LoVo (cell line): ENCODE measurements around the gene CREBL2.
"Not testable (repeated sequence)": the region's sequence is repeated elsewhere in the genome, so short reads cannot be mapped to it uniquely, and the experiment has no call there.

Experiments used
- DNase-seq: peaks from one replicate; pipeline ENCODE4 v3.0.0-alpha.2; 2016; ENCODE audit warnings: low spot score

CREBL2 gene

GRCh38 chr12:12611512-12612306 is at the start of gene CREBL2:
TSS of gene CREBL2 (plus strand) at chr12:12611876. CDS start at chr12:12612173, 297 bp downstream.
- DNase-seq = peak; percentile 99

GRCh38 chr12:12562016-12562483 is 49.6 kb upstream of the CREBL2 start:
- DNase-seq = peak; percentile 32

GRCh38 chr12:12562585-12563261 is 49.0 kb upstream of the CREBL2 start, which contains the start of gene DUSP16:
TSS of gene DUSP16 (minus strand) at chr12:12562863. CDS start at chr12:12521098, 41,765 bp downstream.
- DNase-seq = peak; percentile 99

DNA sequence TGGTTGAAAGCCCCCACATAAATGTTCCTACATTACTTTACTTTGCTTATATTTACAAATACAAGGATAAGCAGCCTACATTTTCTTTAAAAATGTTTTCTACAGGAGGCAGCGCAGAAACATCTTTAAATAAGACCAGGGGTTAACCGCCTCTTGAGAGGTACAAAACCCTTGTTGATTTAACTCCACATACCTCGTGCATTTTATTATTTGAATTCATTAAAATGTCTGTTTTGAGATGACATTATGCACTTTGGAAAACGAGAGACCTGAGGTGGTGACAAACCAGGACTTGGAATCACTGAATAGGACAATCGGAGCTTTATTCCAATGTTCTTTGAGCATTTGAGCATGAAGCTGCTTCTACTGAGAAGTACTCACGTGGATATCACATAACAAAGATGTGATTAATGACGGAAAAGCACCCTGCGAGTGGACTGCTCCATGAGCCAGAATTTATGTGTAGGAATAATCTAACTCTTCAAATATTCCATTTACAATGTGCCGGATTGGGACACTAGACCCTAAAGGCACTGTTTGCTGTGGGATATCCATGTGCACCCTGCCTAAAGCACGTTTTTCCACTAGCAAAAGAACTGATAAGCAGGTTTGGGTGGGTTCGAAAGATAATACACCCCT is 48.3 kb upstream of the CREBL2 start:
- DNase-seq = peak; percentile 16

DNA sequence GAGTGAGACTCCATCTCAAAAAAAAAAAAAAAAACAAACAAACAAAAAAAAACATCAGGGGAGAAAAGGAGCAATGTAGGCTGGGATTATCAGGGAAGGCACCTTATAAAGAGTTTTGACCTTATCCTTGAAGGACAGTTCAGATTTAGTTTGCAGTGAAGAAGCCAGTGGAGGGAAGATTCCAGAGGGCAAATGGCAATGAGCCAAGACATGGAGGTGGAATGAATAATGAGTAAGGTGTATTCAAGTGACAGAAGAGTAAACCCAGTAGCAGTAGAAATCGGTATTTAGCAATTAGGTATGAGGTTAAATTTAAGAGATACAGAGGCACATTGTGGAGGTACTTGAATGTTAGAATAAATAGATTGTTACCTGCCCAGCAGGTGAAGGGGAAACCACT is 46.8 kb upstream of the CREBL2 start:
- peak; percentile 25 for DNase-seq

DNA sequence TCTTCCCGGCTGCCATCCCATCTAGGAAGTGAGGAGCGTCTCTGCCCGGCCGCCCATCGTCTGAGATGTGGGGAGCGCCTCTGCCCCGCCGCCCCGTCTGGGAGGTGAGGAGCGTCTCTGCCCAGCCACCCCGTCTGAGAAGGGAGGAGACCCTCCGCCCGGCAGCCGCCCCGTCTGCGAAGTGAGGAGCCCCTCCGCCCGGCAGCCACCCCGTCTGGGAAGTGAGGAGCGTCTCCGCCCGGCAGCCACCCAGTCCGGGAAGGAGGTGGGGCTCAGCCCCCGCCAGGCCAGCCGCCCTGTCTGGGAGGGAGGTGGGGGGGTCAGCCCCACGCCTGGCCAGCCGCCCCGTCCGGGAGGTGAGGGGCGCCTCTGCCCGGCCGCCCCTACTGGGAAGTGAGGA is 45.7 kb upstream of the CREBL2 start:
- not testable (repeated sequence) for DNase-seq

DNA sequence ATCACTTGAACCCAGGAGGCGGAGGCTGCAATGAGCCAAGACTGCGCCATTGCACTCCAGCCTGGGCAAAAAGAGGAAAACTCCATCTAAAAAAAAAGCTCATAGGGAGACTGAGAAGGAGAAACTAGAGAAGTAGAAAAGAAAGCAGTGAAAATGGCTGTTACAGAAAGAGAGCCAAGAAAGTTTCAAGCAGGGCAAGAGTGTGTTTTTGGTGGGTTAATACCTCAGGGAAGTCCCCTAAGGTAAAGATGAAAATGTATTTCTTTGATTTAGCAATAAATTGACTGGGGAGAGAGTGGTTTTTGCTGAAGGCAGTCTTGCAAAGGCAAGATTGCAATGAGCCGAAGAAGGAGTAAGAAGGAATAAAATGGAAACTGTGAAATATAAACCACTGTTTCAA is 39.0 kb upstream of the CREBL2 start:
- no peak for DNase-seq

DNA sequence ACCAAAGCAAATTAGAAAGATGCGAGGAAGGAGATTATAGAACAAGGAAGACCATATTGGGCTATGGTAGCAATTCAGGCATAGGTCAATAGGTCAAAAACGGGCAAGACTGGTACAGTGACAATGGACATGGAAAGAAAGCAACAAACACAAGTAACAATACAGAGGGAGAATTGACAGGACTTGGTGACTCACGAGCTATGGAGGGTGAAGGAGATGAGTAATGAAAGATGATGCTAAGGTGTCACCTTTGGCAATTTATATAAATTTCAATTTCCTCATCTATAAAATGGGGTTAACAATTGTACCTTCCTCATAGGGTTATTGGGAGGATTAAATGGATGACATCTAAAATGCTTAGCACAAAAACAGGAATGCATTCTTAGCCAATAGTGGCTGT is 33.9 kb upstream of the CREBL2 start:
- no peak for DNase-seq

DNA sequence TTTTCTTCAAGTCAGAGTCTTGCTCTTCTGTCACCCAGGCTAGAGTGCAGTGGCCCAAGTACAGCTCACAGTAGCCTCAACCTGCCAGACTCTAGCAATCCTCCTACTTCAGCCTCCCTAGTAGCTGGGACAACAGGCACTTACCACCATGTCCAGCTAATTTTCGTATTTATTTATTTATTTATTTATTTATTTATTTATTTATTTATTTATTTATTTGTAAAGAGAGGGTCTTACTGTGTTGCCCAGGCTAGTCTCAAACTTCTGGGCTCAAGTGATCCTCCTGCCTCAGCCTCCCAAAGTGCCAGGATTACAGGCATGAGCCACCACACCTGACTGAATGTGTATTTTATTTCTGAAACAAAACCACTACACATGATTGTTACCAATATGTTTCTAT is 31.0 kb upstream of the CREBL2 start:
- not testable (repeated sequence) for DNase-seq

GRCh38 chr12:12582193-12582881 is 29.3 kb upstream of the CREBL2 start:
- DNase-seq = no peak

DNA sequence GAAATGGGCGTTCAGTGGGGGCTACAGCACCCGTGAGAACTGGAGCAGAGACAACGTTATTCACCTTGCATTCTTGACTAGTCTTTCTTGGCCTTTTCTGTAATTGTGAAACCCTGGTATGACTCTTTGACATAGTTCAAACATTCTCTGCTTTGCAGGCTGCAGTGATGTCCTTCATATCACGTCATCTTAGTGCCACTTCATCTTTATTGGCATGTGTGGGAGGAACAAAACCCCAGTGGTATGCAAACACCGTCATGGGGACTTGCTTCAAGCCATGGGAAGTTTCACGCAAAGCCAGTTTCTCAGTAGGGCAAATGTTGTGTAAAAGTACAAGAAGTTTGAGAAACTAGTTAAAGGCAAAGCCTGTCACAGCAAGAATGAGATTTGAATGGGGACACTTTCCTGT is 28.8 kb upstream of the CREBL2 start:
- no peak for DNase-seq

GRCh38 chr12:12583510-12584178 is 28.0 kb upstream of the CREBL2 start:
- no peak for DNase-seq

DNA sequence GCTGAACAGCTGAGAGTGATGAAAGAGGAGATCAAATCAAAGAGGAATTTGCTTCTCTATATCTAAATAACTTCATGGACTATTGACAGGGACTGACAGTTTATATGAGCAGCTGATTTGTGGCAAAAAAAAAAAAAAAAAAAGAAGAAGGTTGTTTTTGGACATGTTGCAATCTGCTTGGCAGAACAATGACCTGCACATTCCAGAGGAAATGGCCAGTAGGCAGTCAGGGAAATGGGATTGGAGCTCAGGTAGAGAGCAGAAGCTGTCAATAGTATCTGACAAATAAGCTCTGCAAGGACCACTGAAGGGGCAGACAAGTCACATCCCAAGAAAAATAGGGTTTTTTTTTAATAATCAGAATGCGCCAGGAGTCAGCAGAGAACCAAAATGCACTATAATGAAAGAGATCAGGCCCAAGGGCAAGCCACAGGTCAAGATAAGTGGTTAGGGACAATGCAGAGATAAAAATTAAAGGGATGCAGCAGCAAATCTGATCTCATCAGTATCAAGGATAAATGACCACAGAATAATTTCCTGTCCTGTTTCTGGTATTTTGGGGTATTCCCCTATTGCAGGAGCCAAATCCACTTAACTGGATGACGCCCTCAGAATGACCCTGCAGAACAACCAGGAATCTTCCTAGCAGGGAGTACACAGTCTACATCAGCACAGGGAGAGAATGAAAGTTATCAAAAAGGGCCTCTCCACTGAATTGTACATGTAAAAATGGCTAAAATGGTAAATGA is 26.4 kb upstream of the CREBL2 start:
- DNase-seq = no peak

DNA sequence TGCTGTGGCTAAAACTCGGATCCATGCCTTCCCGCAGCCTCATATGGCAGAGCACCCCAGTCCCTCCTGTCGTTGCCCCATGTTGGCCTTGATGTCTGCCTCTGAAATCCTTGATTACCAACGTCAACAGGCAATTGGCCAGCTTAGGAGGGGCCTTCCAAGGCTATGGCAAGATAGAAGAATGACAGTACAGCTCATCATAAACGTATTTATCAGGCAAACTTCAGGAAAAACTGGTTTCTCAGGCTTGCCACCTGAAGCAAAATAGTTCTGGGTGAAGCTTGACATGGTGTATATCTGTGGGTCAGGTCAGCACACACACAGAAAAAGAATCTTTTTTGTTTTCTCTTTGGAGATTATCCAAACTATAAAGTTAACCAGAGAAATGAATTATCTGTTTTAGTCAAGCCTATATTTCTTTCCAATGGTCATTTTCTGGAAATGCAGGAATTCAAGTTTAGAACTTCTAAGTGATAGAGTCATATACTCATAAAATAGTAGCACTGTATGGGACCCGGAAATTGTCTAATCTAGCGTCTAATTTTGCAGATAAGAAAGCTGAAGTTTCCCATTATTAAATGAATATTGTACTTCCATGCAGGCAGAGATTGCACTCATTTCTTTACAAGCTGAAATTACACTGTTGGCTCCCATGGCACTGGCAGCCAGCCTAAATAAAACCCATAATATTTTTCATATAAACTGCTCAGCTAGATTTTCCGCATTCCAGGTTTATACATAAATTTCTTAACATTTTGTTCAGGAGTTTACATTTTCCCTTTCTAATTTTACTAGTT is 24.6 kb upstream of the CREBL2 start:
- peak; percentile 60 for DNase-seq

- DNase-seq = no peak
Measured at GRCh38 chr12:12587878-12588277, 23.8 kb upstream of the CREBL2 start.

DNA sequence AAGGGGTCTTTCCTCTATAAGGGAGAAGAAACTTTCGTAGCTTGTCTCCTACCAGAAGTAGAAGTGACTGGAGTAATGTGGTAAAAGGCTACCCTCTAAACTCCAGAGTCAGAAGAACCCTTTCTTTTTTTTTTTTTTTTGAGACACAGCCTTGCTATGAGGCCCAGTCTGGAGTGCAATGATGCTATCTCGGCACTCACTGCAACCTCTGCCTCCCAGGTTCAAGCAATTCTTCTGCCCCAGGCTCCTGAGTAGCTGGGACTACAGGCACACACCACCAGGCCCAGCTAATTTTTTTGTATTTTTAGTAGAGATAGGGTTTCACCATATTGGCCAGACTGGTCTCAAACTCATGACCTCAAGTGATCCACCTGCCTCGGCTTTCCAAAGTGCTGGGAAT is 23.2 kb upstream of the CREBL2 start:
- not testable (repeated sequence) for DNase-seq

GRCh38 chr12:12590961-12591360 is 20.7 kb upstream of the CREBL2 start:
- DNase-seq = no peak

- DNase-seq = peak; percentile 62
Measured at GRCh38 chr12:12592930-12593329, 18.7 kb upstream of the CREBL2 start.

DNA sequence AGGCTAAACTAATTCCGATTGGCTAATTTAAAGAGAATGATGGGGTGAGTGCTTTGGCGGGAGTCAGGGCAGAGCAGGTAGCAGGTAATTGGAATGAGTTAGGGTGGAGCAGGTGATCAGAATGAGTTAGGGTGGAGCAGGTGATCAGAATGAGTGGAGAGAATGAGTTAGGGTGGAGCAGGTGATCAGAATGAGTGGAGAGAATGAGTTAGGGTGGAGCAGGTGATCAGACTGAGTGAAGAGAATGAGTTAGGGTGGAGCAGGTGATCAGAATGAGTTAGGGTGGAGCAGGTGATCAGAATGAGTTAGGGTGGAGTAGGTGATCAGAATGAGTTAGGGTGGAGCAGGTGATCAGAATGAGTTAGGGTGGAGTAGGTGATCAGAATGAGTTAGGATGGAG is 15.7 kb upstream of the CREBL2 start:
- DNase-seq = not testable (repeated sequence)

- DNase-seq = not testable (repeated sequence)
Measured at GRCh38 chr12:12596598-12596997, 15.1 kb upstream of the CREBL2 start.
